Renal cortex interstitium (tissue), 11 donors: ENCODE data around the gene ADORA3. TPM values are rescaled to one million over a fixed set of nuclear protein-coding genes. Genes with fewer than 3 reads are reported as not detected.

Experiments
- DNase-seq, 11 donors: peaks; one replicate each; pipeline ENCODE4 v3.0.0-alpha.2; 2013; ENCODE audit warnings: low read depth in 9 of 11, low spot score in 4 of 11; ENCODE audit errors: extremely low read depth in 1 of 11
- polyA plus RNA-seq, 3 donors: library from polyadenylated mRNA; unstranded; fragments of 120-200 nt; gene quantifications; one replicate each; pipeline ENCODE4 v1.2.1, GENCODE V29; 2013; ENCODE audit not compliant: insufficient read length in 3 of 3

ADORA3 gene
- polyA plus RNA-seq, 3 donors: 0.50 to 1.1 (median 0.50) TPM

DNA sequence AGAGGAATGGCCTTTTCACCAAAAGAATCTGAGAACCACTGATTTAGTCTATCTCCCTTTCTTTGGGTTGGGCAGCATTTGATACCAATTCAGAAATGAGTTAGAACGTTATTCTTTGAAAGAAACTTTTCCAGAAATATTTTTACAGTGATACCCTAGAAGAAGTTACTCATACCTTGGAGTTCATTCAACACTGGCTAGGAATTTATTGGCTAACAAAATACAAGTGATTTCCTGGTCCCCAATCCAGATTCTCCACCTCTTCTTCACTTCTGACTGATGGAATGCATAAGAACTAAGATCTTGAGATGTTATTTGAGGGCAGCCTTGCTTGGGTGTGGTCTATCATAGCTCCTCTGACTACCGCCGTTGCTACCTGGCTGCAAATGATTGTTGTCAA lies 20.3 kb downstream of the ADORA3 start:
- no peak for DNase-seq

DNA sequence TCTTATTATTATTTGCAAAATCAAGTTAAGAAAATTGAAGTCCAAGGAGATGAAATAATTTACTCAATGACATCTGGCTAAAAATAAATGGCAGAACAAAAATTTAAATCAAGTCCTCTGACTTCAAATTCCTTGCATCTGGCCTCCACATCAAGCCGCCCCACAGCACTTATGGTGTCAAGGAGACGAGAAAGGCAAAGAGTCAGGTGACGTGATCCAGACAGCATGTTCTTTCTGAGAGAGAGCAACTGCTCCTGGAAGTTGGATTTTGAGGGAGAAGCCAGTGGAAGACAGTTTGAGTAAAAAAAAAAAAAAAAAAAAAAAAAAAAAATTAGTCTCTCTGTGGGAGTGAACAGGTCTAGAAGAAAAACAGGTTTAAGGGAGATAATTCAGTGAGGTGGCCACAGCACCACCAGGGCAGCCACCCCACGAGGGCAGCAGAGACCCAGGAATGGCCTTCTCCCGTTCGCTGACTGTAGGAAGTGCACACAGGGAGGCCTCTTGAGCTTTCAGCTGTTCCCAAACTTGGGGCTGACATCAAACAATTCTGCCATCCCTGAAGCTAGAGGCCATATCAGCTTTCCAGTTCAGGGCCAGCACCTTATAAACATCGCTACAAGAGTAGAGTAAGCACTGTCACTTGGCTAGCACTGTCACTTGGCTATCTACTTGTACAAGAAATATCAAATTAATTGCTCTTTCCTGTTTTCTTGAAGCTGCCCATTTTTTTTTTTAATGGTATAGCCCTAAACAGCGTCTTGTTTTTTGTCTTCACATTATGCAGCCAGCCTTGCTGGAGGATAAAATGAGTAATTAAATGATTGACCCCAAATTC lies 21.8 kb downstream of the ADORA3 start:
- DNase-seq: peak; percentile 29 to 66 (median 56)

DNA sequence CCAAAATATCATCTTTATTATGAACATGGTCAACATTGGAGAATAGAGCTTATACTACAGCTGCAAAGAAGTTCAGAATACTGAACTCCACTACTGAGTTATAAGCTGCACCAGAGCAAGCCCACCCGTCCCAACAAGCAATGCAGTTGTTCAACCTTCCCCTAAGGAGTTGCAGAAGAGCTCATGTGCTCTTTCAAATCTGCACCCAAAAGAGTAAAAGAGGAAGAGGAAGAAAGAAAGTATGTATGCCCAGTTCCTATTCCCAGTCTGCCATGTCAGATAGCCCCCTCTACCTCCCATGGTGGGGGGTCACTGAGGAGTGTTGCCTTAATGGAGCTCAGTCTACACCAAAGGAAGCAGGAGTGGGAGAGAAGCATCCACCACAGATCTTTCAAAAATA lies 22.8 kb downstream of the ADORA3 start:
- no peak for DNase-seq

DNA sequence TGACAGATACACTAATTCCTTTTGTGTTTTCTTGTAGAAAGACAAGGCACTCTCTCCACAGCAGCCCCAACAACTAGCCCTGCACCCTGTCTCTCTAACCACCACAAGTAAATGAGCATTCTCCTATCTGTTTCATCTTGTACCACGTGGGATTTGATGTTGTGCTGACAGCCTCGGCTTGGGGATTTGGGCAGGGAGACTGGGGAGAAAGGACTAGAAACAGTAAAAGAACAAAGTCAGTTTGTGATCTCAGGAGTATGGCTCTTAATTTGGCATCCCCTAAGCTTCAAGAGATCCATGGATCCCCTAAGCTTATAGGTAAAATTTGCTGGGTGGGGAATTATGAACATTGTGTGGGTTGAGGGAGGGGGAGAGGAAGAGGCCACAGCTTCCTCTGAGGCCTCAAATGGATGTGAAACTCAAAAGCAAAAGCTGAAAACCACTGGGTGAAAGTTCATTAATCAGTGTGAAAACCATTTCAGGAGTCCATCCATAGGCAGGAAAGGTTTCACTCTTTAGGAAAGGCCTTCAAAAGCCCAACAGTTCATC lies 26.6 kb downstream of the ADORA3 start:
- DNase-seq: no peak

DNA sequence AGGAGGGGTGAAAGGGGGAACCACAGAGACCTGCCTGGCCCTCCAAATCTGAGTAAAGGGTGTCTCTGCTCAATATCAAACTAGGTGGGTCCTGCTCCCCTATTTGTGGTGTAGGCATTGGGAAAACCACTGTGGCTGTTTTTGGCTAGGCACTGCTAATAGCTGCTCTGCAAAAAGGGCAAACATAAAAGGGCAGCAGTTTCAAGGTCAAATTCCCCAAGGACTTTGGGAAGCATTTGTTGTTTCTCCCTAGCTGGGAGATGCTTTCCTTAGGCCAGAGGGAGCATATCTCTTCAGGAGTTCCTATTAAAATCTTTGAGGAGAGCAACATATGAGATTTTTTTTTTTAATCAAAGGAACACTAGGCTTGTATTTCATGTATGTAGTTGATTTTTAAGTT lies 27.2 kb downstream of the ADORA3 start:
- no peak for DNase-seq

DNA sequence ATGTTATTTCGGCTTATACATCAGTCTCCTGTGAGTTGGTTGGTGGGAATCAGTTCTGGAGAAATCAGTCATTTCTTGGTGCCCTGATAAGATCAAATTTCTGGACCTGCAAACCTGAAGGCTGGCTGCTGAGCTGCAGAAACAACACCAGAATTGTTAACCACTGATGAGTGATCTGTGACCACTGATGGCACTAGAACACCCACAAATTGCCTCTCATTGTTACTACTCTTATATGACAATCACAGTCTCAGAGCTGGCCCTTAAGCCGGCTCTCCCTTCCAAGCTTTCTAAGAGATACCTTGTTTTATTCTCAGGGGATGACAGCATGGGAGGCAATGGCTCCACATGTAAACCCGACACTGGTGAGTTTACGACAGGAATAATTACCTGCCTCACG lies 27.7 kb downstream of the ADORA3 start:
- no peak for DNase-seq

DNA sequence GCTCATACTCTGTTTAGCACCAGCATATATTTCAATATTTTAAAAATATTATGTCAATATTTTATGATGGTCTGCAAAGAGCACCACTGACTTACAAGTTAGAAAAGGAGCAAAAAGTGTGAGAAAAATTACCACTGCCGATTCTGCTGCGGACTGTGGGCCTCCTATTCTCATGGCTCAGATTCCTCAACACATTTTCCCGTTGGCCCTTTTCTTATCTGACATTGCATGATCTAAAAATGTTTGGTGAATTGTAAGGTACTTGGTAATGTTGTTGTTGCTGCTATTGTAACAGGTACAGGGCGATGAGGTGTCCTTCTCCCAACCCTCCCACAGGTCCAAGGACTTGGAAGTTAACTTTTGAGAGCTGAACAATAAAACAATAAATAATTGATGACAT lies 28.9 kb downstream of the ADORA3 start:
- DNase-seq: no peak

DNA sequence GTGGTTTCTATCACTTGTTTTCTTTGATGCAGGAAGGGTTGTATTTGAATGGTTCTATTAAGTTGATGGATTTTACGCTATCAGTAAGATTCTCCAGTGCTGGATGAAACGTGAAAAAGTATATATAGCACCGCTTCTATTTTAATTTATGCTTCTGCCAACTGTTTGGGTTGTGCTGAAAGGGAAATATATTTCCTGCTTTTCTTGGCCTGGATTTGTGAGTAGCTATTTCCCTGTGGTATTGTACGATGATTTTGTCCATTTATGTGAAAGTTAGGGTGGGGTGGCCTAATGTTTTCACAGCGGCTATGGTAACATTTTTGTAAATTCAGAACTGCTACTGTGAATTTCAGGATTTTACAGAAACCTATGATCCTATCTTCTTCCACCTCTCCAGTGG lies 29.3 kb downstream of the ADORA3 start:
- no peak for DNase-seq

DNA sequence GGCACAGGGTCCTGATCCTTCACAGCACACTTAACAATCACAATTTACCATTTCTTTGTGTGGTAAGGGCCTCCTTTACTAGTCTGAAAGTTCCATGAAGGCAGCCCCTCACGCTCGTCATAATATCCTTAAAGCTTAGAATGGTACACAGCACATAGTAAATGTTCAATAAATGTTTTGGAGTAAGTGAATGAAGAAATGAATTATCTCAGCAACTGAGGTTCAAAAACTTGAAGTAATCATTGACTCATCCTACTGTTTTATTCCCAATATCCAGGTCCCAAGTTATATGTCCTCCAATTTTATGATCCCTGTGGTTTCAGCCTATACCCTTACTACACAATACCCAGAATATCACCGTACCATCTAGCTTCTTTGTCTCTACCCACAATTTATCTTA lies 31.9 kb downstream of the ADORA3 start:
- no peak for DNase-seq

DNA sequence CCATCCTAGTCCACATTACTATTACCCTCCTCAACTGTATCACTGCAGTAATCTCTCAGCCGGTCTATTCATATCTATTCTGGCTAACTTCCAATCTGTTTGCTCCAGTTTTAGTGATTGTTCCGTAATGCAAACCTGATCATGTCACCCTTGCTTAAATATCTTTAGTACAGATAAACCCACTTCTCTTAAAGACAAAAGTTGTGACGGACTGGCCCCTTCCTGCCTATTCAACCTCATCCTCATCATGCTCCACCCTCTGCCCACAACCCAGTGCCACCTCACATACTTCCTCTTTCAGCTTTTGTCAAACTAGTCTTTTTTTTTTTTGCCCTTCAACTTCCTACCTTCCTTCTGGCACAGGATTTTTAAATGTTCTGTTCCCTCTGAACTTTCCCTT lies 32.4 kb downstream of the ADORA3 start:
- no peak for DNase-seq

DNA sequence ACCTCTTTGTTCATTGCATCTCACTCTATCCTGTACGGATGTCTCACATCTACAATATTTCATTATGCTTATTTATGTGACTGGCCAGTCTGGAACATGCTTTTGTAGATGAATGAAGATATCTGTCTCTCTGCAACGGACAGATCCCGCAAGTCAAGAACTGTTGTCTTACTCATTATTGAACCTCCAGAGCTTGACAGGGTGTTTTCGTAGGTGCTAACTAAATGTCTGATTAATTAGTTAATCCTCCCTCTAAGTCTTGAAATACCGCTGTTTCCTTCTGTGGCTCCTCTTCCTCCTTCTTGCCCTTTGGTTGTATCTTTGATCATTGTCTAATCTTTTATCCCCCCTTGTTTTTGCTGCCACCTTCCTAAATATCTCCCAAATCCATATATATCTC lies 32.8 kb downstream of the ADORA3 start:
- DNase-seq: no peak

DNA sequence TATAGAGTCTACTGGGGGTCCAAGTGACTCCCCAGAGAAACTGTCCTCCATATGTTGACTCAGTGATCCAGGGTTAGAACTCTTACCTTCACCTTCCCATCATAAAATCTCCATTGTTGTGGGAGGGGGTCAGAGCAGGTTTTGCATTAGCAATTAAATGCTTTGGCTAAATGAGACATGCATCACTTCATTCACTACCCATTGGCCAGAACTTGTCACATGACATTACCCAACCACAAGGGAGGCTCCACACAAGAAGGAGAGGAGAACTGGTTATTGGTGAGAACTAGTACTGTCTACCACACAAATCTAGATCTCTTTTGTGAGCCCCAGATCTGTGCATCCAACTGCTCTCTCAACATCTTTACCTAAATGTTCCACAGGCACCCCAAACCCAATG lies 33.9 kb downstream of the ADORA3 start:
- no peak for DNase-seq

DNA sequence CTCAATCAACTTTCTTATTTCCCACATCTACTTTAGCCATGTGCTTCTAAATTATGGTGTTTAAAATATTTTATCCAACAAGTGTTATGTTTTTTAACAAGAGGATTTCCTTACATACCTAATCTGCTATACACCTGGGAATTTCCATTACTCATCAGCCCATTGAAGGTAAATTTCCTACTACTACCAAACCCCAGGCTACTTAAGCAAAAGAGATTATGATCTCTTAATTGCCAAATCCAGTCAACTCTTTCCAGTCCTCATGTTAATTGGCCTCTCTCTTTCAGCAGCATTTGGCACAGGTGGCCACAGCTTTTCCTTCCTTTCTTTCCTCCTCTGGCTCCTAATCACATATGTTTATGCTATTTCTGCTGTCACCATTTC lies 34.7 kb downstream of the ADORA3 start:
- DNase-seq: no peak

DNA sequence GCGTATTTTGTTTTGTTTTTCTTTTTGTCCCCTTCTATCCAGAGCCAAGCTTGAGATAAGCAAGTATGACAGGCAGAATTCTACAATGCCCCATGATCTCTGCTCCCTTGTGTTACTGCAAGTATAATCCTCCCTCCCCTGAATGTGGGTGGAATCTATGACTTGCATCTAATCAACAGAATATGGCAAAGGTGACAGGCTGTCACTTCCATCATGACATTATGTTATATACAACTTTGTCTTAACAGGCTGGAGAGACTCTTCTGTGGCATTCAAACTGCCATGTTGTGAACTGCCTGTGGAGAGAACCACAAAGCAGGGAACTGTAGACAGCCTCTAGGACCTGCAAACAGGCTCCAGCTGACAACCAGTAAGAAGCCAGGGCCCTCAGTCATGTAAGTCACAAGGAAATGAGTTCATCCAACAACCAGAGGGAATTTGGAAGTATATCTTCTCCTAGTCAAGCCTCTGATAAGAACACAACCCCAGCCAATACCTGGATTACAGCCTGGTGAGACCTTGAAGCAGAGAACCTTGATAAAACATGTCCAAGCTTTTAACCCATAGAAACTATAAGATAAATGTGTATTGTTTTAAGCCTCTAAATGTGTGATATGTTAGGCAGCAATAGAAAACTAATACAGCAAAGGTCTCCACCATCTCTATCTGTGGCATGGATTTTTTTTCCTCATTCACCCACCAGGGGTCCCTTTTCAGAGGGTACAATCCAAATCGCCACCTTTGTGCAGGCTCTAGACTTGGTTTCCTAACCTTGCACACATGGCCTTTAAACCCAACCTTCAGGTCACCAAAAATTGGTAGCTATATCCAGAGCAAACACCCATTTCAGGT lies 35.3 kb downstream of the ADORA3 start:
- DNase-seq: no peak

DNA sequence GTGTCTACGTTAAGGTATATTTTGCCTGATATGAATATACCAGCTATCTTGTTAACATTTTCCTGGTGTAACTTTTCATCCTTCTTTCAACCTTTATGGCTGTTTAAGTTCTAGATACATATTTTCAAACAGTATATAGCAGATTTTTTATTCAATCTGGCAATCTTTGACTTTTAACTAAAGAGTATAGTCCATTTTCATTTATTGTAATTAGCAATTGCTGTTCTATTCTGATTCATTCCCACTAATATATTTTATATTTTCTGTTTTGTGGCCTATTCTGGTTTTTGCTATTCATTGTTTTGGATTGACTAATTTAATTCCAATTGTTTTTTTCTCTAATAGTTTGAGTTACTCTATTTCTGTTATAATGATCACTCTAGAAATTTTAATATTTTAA lies 37.0 kb downstream of the ADORA3 start:
- DNase-seq: no peak

DNA sequence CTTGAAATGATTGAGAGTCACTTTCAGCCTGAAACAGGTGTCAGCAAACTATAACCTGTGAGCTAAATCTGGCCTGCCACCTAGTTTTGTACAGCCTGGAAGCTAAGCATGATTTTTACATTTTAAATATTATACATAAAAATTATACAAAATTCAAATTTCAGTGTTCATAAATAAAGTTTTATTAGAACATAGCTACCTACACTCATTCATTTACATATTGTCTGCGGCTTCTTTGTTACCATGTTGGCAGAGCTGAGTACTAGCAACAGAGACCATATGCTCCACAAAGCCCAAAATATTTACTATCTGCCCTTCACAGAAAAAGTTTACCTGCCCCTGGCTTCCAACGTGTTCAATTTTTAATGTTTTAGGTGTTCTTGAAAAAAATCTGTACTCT lies 37.7 kb downstream of the ADORA3 start:
- DNase-seq: no peak

DNA sequence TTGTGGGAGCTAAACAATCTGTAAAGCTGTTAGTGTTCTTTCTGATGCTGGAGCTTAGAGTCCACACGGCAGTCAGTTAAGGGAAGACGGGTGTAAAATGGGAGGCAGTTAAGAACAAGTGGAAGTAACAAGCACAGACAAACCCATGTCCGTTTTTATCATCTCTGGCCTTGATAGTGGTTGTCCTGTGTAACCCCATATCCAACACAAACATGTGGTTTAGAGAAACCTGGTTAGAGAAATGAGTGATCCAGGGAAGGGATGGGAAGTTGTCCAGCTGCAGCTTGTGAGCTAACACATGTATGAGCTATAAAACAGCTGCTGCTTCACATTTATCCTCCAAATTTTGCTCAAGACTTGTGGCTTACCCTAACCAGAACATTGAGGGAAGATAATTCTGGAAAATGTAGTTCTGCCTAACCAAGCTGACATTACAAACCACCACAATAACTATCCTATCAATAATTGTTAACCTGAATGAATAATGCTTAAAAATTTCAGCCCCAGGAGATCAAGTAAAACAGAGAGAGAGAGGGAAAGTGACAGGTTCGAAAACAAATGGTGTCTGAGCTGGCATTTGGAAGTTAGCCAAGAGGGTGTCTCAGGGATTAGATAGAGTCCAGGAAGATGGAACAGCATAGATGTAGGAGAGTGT lies 40.3 kb downstream of the ADORA3 start:
- DNase-seq: no peak

DNA sequence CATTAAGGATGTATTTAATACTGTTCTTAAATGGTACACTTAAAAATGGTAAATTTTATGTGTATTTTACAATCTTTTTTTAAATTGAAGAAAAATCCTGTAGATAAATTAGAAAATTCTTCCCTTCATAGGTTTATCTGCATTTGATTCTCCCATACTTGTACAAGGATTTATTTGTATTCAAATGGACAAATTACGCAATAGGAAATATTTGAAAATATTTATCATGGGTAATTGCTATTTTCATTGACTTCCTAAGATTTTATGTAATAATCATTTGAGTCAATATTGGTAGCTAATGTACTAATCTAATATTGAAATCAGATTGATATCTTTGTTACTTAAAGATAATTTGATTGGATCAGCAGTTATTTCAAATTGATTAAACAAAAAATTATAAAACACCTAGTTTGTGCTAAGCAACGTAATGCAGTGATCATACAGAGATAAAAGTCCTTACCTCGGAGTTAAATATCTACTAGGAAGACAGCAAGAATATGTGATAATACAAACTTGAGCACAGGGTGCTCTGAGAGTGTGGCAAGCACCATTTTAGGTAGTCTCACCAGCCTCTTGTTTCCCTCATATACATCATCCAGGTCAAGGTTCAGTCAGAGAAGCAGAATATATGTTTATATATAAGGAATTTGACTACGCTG lies 40.9 kb downstream of the ADORA3 start:
- no peak for DNase-seq

DNA sequence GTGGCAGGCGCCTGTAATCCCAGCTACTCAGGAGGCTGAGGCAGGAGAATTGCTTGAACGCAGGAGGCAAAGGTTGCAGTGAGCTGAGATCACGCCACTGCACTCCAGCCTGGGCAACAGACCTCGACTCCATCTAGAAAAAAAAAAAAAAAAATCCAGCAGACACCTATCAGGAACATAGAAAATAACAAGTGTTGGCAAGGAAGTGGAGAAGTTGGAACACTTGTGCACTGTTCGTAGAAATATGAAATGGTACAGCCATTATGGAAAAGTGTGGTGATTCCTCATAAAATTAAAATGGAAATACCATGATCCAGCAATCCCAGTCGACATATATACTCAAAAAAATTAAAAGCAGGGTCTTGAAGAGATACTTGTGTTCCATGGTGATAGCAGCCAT lies 41.7 kb downstream of the ADORA3 start:
- no peak for DNase-seq
